SK-N-SH treated with all-trans-retinoic acid at 6 μM for 48 hours (cell line): ENCODE results near the gene CCDC78.

Experiments used
- ARNTL ChIP-seq: fragments of 450-650 bp; formaldehyde crosslinking; IDR thresholded peaks from 2 replicates; pipeline ENCODE4 v1.5.0; 2020; ENCODE audit warnings: low read depth, mild to moderate bottlenecking, moderate library complexity, borderline replicate concordance
- BACH2 ChIP-seq: fragments of 250-450 bp; sonication (Bioruptor Pico); IDR thresholded peaks from 2 replicates; pipeline ENCODE4 v1.9.0; 2021; ENCODE audit warnings: mild to moderate bottlenecking, borderline replicate concordance
- CSDC2 ChIP-seq: fragments of 250-450 bp; sonication (Bioruptor Pico); IDR thresholded peaks from 2 replicates; pipeline ENCODE4 v1.5.0; 2020; ENCODE audit warnings: mild to moderate bottlenecking, moderate library complexity
- RARB ChIP-seq: fragments of 250-450 bp; sonication (Bioruptor Pico); IDR thresholded peaks from 2 replicates; pipeline ENCODE4 v1.8.0; 2021; ENCODE audit warnings: mild to moderate bottlenecking, moderate library complexity
- SNAI2 ChIP-seq: fragments of 250-450 bp; sonication (Bioruptor Pico); IDR thresholded peaks from 2 replicates; pipeline ENCODE4 v1.5.0; 2020; ENCODE audit warnings: mild to moderate bottlenecking, moderate library complexity
- TCF4 ChIP-seq: fragments of 250-450 bp; sonication (Bioruptor Pico); IDR thresholded peaks from 2 replicates; pipeline ENCODE4 v1.8.0; 2021; ENCODE audit warnings: mild to moderate bottlenecking, moderate library complexity, borderline replicate concordance
- ZC3H10 ChIP-seq: fragments of 250-450 bp; sonication (Bioruptor Pico); IDR thresholded peaks from 2 replicates; pipeline ENCODE4 v1.5.1; 2021; ENCODE audit warnings: mild to moderate bottlenecking, moderate library complexity
- ZFP3 ChIP-seq: fragments of 250-450 bp; sonication (Bioruptor Pico); IDR thresholded peaks from 2 replicates; pipeline ENCODE4 v1.5.0; 2020; ENCODE audit warnings: mild to moderate bottlenecking, moderate library complexity
- ZFP30 ChIP-seq: fragments of 450-650 bp; formaldehyde crosslinking; IDR thresholded peaks from 2 replicates; pipeline ENCODE4 v1.5.0; 2022; ENCODE audit warnings: mild to moderate bottlenecking, moderate library complexity
- ZNF565 ChIP-seq: fragments of 450-650 bp; formaldehyde crosslinking; conservative IDR thresholded peaks from 2 replicates; pipeline ENCODE4 v1.5.0; 2020; ENCODE audit warnings: low read depth, mild to moderate bottlenecking, moderate library complexity
- ZNF70 ChIP-seq: fragments of 450-650 bp; formaldehyde crosslinking; IDR thresholded peaks from 2 replicates; pipeline ENCODE4 v1.5.0; 2020; ENCODE audit warnings: mild to moderate bottlenecking, moderate library complexity
- ZNF8 ChIP-seq: fragments of 450-650 bp; formaldehyde crosslinking; IDR thresholded peaks from 2 replicates; pipeline ENCODE4 v1.5.0; 2020; ENCODE audit warnings: mild to moderate bottlenecking, moderate library complexity
- TF ChIP-seq, protein P1 (sequence below): fragments of 250-450 bp; sonication (Bioruptor Pico); IDR thresholded peaks from 2 replicates; pipeline ENCODE4 v1.8.0; 2020; ENCODE audit warnings: mild to moderate bottlenecking, moderate library complexity, borderline replicate concordance
- TF ChIP-seq, protein P2 (sequence below): fragments of 250-450 bp; sonication (Bioruptor Pico); IDR thresholded peaks from 2 replicates; pipeline ENCODE4 v1.5.1; 2020; ENCODE audit warnings: low read depth, mild to moderate bottlenecking, moderate library complexity

DNA sequence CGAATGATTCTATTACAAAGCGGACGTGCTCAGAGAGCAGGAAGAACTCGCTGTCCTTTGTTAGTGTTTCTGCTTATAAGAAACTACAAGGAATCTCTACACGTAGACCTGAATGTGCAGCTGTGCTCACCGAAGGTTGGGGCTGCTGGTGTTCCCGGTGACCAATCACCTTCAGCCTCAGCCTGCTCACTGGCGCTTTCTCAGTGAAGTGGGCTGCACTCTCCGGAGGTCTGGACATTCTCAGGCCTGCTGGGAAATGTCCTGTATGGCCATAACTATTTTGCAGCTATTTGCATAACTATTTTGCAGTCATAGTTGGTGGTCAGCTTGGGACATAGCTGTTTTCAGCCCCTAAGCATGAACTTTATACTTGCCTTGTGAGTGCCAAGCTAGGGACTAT is 24.2 kb upstream of the CCDC78 start:
- TF ChIP-seq ARNTL (CRISPR knock-in tag) (no peak), ZFP3 (no peak), ZNF8 (CRISPR knock-in tag) (no peak), RARB (no peak), ZC3H10 (CRISPR knock-in tag) (no peak), ZNF70 (CRISPR knock-in tag) (no peak), TCF4 (CRISPR knock-in tag) (no peak), CSDC2 (CRISPR knock-in tag) (no peak), BACH2 (CRISPR knock-in tag) (no peak), SNAI2 (no peak), ZFP30 (CRISPR knock-in tag) (no peak), ZNF565 (CRISPR knock-in tag) (no peak)
- TF ChIP-seq, protein P1, sequence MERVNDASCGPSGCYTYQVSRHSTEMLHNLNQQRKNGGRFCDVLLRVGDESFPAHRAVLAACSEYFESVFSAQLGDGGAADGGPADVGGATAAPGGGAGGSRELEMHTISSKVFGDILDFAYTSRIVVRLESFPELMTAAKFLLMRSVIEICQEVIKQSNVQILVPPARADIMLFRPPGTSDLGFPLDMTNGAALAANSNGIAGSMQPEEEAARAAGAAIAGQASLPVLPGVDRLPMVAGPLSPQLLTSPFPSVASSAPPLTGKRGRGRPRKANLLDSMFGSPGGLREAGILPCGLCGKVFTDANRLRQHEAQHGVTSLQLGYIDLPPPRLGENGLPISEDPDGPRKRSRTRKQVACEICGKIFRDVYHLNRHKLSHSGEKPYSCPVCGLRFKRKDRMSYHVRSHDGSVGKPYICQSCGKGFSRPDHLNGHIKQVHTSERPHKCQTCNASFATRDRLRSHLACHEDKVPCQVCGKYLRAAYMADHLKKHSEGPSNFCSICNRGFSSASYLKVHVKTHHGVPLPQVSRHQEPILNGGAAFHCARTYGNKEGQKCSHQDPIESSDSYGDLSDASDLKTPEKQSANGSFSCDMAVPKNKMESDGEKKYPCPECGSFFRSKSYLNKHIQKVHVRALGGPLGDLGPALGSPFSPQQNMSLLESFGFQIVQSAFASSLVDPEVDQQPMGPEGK (CRISPR knock-in tag): no peak
- TF ChIP-seq, protein P2, sequence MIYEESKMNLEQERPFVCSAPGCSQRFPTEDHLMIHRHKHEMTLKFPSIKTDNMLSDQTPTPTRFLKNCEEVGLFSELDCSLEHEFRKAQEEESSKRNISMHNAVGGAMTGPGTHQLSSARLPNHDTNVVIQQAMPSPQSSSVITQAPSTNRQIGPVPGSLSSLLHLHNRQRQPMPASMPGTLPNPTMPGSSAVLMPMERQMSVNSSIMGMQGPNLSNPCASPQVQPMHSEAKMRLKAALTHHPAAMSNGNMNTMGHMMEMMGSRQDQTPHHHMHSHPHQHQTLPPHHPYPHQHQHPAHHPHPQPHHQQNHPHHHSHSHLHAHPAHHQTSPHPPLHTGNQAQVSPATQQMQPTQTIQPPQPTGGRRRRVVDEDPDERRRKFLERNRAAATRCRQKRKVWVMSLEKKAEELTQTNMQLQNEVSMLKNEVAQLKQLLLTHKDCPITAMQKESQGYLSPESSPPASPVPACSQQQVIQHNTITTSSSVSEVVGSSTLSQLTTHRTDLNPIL (CRISPR knock-in tag): no peak
